Stomach (tissue), 4 donors: ENCODE data around the gene MTFR2.

ENCODE experiments used
- POLR2A ChIP-seq, 4 donors: fragments of 450-650 bp; IDR thresholded peaks; one replicate each; pipeline ENCODE4 v1.6.1; 2016; ENCODE audit warnings: antibody characterized with exemption in 4 of 4, control low read depth in 2 of 4, mild to moderate bottlenecking in 1 of 4, moderate library complexity in 1 of 4
- POLR2AphosphoS5 ChIP-seq, 3 donors: sonication (generic); formaldehyde crosslinking; IDR thresholded peaks; one replicate each; pipeline ENCODE4 v1.6.1; 2016; ENCODE audit warnings: antibody characterized with exemption in 3 of 3

GRCh38 chr6:136253734-136254133 is 3.6 kb upstream of the MTFR2 start:
- TF ChIP-seq POLR2A (IDR thresholded peaks at IDR 0.05), result no peak
- no peak for TF ChIP-seq POLR2AphosphoS5 (IDR thresholded peaks at IDR 0.05)
